ENCODE measurements around the gene CORIN.

CORIN gene

DNA sequence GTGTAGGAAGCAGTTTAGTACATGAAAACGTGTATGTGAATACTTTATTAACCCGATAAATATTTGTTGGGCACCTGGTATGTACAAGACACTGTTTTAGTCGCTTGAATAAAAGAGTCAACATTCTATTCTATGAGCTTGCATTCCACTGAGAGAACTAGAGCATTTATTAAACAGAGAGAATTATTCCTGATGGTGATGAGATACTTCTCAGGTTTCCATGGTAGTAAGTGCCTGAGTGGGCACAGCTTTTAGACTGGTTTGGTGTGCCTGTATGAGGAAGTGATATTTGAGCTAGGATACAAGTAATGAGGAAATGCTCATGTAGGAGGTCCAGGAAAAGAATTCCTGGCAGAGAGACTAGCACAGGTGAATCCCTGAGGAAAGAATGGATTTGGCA is 258.6 kb downstream of the CORIN start:
- TF ChIP-seq, protein P1, sequence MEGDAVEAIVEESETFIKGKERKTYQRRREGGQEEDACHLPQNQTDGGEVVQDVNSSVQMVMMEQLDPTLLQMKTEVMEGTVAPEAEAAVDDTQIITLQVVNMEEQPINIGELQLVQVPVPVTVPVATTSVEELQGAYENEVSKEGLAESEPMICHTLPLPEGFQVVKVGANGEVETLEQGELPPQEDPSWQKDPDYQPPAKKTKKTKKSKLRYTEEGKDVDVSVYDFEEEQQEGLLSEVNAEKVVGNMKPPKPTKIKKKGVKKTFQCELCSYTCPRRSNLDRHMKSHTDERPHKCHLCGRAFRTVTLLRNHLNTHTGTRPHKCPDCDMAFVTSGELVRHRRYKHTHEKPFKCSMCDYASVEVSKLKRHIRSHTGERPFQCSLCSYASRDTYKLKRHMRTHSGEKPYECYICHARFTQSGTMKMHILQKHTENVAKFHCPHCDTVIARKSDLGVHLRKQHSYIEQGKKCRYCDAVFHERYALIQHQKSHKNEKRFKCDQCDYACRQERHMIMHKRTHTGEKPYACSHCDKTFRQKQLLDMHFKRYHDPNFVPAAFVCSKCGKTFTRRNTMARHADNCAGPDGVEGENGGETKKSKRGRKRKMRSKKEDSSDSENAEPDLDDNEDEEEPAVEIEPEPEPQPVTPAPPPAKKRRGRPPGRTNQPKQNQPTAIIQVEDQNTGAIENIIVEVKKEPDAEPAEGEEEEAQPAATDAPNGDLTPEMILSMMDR (IDR thresholded peaks at IDR 0.05; ENCODE audit: extremely low read depth, insufficient read depth, missing control alignments), result no peak
- no peak for DNase-seq (ENCODE audit: low spot score)
- in situ Hi-C loops (cut with MboI; ENCODE audit: low pct_unique_long_range_greater_than_20kb, low sequenced_read_pairs, unreplicated experiment), result no loop called here

DNA sequence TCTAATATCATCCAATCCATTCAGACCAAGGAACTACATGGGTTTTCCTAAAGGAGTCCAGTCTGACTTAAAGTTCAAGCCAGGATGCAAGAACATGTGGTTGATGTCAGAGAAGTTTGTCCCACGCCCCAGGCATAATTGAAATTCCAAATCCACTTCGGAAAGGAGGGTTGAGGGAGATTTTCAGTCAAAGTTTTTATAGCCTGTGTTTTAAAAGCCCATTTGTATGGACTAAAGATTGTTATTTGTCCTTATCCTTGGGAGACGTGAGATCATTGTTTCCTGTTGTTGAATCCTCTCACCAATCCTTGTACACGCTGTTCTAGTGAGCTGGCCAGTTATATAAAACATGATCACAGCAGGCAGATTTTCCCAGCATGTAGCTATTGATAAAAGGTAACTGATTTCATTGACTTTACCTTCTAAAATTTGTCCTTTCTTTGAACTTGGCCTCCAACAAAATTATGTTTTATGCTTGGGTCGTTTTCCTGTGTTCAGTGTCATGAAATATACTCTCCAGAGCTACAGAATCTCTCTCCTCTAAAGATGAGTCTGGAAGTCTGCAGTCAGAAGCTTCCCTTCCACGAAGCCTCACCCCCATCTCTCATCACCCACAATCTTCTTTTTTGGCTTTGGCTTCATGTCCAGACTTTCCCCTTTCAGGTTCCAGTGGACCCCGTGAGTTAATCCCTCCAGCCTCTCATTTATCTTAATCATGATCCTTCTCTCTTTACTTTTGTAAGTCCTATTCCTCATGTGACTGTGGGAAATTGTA is 259.9 kb downstream of the CORIN start:
- in situ Hi-C loops (cut with MboI; ENCODE audit: low pct_unique_long_range_greater_than_20kb, low sequenced_read_pairs, unreplicated experiment), result no loop called here
- DNase-seq (ENCODE audit: low spot score), result no peak
- TF ChIP-seq, protein P1 (IDR thresholded peaks at IDR 0.05; ENCODE audit: extremely low read depth, insufficient read depth, missing control alignments), result no peak

DNA sequence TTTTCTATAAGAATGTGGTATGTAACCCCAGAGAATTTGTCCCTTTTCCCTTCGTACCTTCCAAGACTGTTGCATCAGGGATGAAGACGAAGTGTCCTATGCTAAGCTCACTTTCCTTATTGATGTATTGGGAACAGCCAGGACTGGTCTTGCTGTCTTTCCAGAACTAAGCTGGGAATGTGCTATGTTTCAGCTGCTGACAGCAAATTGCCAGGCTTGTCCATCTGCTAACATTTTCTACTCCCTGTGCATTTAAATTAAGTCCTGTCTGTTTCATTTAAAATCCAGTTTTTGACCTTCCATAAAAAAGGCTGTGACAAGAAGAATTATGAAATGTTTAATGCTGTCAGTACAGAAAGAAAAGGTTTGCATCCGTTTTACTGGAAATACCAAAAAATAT is 264.9 kb downstream of the CORIN start:
- TF ChIP-seq, protein P1 (IDR thresholded peaks at IDR 0.05; ENCODE audit: extremely low read depth, insufficient read depth, missing control alignments), result no peak
- in situ Hi-C loops (cut with MboI; ENCODE audit: low pct_unique_long_range_greater_than_20kb, low sequenced_read_pairs, unreplicated experiment), result loop anchor here (25.0 kb wide), 1 partner anchor 111 kb away; the partner anchor contains the start of gene COMMD8
- DNase-seq (ENCODE audit: low spot score), result no peak

DNA sequence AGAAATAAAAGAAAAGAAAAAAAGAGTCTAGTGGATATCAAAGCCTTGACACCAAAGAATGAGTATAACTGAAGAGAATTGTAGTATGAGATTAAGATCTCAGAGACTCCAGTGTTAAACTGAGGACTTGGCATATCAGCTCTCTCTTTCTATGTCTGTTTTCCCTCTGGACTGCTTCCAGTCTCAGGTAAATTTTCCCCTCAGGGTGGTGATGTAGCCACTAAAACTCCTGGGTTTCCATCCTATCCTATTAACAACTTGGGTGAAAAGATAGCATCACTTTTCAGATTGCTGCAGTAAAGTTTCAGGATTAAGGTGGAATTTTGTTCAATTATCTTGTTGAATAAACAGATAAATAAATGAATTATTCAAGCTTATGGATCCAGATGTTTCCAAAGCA is 267.1 kb downstream of the CORIN start:
- TF ChIP-seq, protein P1 (IDR thresholded peaks at IDR 0.05; ENCODE audit: extremely low read depth, insufficient read depth, missing control alignments), result no peak
- in situ Hi-C loops (cut with MboI; ENCODE audit: low pct_unique_long_range_greater_than_20kb, low sequenced_read_pairs, unreplicated experiment), result loop anchor here (25.0 kb wide), 1 partner anchor 109 kb away; the partner anchor contains the start of gene COMMD8

DNA sequence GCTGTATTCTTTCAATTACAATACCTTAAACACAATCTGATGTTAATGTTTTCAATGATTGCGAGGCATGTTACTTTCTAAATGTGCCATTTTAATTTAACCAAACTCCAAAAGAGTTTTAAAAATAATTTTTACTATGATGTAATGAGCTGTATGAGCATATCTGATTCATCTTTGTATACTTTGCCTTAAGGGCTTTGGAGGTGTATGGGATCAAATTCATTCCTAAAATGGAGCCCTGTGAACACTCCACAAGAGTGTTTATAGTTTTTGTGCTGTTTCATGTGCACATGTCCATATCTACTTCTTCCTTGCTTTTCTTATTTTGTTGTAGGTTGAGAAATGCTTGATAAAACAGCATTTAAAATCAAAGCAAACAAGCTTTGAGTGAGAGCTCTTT is 270.4 kb downstream of the CORIN start:
- TF ChIP-seq, protein P1 (IDR thresholded peaks at IDR 0.05; ENCODE audit: extremely low read depth, insufficient read depth, missing control alignments), result no peak
- in situ Hi-C loops (cut with MboI; ENCODE audit: low pct_unique_long_range_greater_than_20kb, low sequenced_read_pairs, unreplicated experiment), result loop anchor here (25.0 kb wide), 1 partner anchor 105 kb away; the partner anchor contains the start of gene COMMD8
- DNase-seq (ENCODE audit: low spot score), result no peak

More for the DNA sequence above, 267.1 kb downstream of the CORIN start:
- no peak for DNase-seq (ENCODE audit: low spot score)

DNA sequence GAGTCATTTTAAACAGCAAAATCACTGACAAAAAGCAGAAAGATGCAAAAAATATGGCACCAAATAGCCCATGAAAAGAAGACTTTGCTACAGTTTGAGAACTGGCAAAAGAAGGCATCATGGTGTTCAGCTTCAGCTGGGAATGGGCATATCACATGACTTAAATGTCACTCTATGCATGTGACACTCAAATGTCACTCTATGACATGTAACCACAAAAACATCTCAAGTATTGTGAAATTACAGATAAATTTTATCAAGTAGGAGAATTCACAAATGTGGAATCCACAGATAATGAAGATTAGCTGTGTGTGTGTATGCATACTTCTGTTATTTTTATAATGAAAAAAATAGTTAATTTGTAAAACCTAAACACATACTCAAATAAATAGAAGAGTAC is 270.9 kb downstream of the CORIN start:
- no peak for DNase-seq (ENCODE audit: low spot score)
- TF ChIP-seq, protein P1 (IDR thresholded peaks at IDR 0.05; ENCODE audit: extremely low read depth, insufficient read depth, missing control alignments), result no peak
- in situ Hi-C loops (cut with MboI; ENCODE audit: low pct_unique_long_range_greater_than_20kb, low sequenced_read_pairs, unreplicated experiment), result loop anchor here (25.0 kb wide), 1 partner anchor 105 kb away; the partner anchor contains the start of gene COMMD8

Measured in GM13977 (cell line).